ENCODE measurements around the gene CCDC40. TPM values are rescaled to one million over a fixed set of nuclear protein-coding genes. Genes with fewer than 3 reads are reported as not detected.

The CCDC40 gene
- total RNA-seq, 1 experiment from 2014 or later, result 3.9 TPM

- H3K4me1 ChIP-seq, result no peaks in the 10 kb centered on the region
- TF ChIP-seq CTCF (IDR thresholded peaks at IDR 0.05; ENCODE audit: insufficient read depth in 1 of 2, low read depth in 1 of 2, low read length in 1 of 2, severe bottlenecking in 1 of 2, unreplicated experiment in 1 of 2), result no peak
- H3K4me3 ChIP-seq (ENCODE audit: low read depth, low read length), result no peak overlapping the region
- no peaks in the 10 kb centered on the region for H3K27me3 ChIP-seq (replicated peaks; ENCODE audit: control insufficient read depth, insufficient read depth, low read length)
- H3K4me1 Mint-ChIP-seq (ENCODE audit: low read depth, unreplicated experiment), result peaks cover 9% of the 10 kb centered on the region
- no peaks in the 10 kb centered on the region; the same call in 1 of the 2 replicates for H3K36me3 ChIP-seq (ENCODE audit: control insufficient read depth, insufficient read depth, low read length)
- no peaks in the 10 kb centered on the region for H3K27me3 Mint-ChIP-seq (ENCODE audit: insufficient read depth, unreplicated experiment)
- H3K4me3 Mint-ChIP-seq (ENCODE audit: unreplicated experiment), result no peak overlapping the region
- no peaks in the 10 kb centered on the region for H3K9me3 ChIP-seq
- DNase-seq, result no peak
- ChIA-PET CTCF (no interaction called here), POLR2A (no interaction called here)
- intact Hi-C loops (cut with micrococcal nuclease; ENCODE audit: unreplicated experiment), result no loop called here
- no peaks in the 10 kb centered on the region for H3K9me3 Mint-ChIP-seq (ENCODE audit: unreplicated experiment)
- H3K36me3 Mint-ChIP-seq (ENCODE audit: insufficient read depth, unreplicated experiment), result no peaks in the 10 kb centered on the region
- H3K27ac Mint-ChIP-seq (ENCODE audit: unreplicated experiment), result no peak overlapping the region
- no TSS peak for BruUV-seq (replicated peaks)
Observed at GRCh38 chr17:80029258-80029974, 7.0 kb upstream of the CCDC40 start.

- no peaks in the 10 kb centered on the region for H3K27me3 ChIP-seq (replicated peaks; ENCODE audit: control insufficient read depth, insufficient read depth, low read length)
- H3K27me3 Mint-ChIP-seq (ENCODE audit: insufficient read depth, unreplicated experiment), result no peaks in the 10 kb centered on the region
- intact Hi-C loops (cut with micrococcal nuclease; ENCODE audit: unreplicated experiment), result no loop called here
- TF ChIP-seq CTCF (IDR thresholded peaks at IDR 0.05; ENCODE audit: insufficient read depth in 1 of 2, low read depth in 1 of 2, low read length in 1 of 2, severe bottlenecking in 1 of 2, unreplicated experiment in 1 of 2), result no peak
- H3K9me3 ChIP-seq, result no peaks in the 10 kb centered on the region
- H3K27ac Mint-ChIP-seq (ENCODE audit: unreplicated experiment), result no peak overlapping the region
- no peak for DNase-seq
- H3K4me3 ChIP-seq (ENCODE audit: low read depth, low read length), result no peak overlapping the region
- no peak overlapping the region for H3K4me3 Mint-ChIP-seq (ENCODE audit: unreplicated experiment)
- ChIA-PET POLR2A (no interaction called here), CTCF (no interaction called here)
- no TSS peak for BruUV-seq (replicated peaks)
- H3K36me3 Mint-ChIP-seq (ENCODE audit: insufficient read depth, unreplicated experiment), result peaks cover 2% of the 10 kb centered on the region
- no peaks in the 10 kb centered on the region; the same call in 1 of the 2 replicates for H3K36me3 ChIP-seq (ENCODE audit: control insufficient read depth, insufficient read depth, low read length)
- no peaks in the 10 kb centered on the region for H3K9me3 Mint-ChIP-seq (ENCODE audit: unreplicated experiment)
- no peaks in the 10 kb centered on the region for H3K4me1 ChIP-seq
- H3K4me1 Mint-ChIP-seq (ENCODE audit: low read depth, unreplicated experiment), result peaks cover 9% of the 10 kb centered on the region
Observed at GRCh38 chr17:80030730-80031410, 5.6 kb upstream of the CCDC40 start.

DNA sequence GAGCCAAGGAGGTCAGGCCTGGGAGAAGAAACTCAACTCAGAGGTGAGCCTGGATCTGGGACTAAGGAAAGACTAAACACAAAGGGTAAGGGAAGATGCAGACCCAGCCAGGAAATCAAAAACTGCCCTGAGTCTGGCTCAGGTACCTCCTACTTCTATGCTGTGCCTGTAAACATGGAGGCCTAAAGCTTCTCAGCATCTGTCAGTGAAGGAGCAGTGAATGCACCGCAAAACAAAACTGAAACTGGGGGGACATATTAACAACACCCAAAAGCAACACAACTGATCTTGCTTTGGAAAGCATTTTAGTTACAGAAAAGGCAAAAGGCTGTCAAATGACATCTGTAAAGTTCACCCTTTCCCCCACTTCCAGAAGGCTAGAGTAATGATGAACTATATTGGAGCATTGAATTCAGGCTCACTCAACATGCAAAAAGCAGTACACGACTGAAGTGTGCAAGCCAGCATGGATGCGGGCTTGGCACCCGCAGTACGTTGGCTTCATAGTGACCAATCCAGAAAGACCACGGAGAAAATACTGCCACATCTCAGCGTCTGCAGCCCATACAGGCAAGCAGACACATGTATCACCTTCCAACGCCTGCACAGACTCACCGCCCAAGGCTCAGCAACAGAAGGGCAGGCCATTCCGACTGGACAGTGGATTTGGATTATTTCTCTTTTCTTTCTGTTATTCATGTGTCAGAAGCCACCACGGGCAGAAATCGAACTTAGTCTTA, 4.6 kb upstream of the CCDC40 start:
- Histone ChIP-seq H3K4me3 (ENCODE audit: low read depth, low read length) (no peak overlapping the region), H3K4me1 (no peaks in the 10 kb centered on the region), H3K27me3 (replicated peaks; ENCODE audit: control insufficient read depth, insufficient read depth, low read length) (no peaks in the 10 kb centered on the region), H3K36me3 (ENCODE audit: control insufficient read depth, insufficient read depth, low read length) (no peaks in the 10 kb centered on the region; the same call in 1 of the 2 replicates), H3K9me3 (no peaks in the 10 kb centered on the region)
- H3K4me1 Mint-ChIP-seq (ENCODE audit: low read depth, unreplicated experiment), result peaks cover 9% of the 10 kb centered on the region
- DNase-seq, result no peak
- H3K27me3 Mint-ChIP-seq (ENCODE audit: insufficient read depth, unreplicated experiment), result no peaks in the 10 kb centered on the region
- no TSS peak for BruUV-seq (replicated peaks)
- intact Hi-C loops (cut with micrococcal nuclease; ENCODE audit: unreplicated experiment), result no loop called here
- no peak for TF ChIP-seq CTCF (IDR thresholded peaks at IDR 0.05; ENCODE audit: insufficient read depth in 1 of 2, low read depth in 1 of 2, low read length in 1 of 2, severe bottlenecking in 1 of 2, unreplicated experiment in 1 of 2)
- H3K4me3 Mint-ChIP-seq (ENCODE audit: unreplicated experiment), result no peak overlapping the region
- H3K9me3 Mint-ChIP-seq (ENCODE audit: unreplicated experiment), result no peaks in the 10 kb centered on the region
- POLR2A ChIA-PET, result no interaction called here
- no peak overlapping the region for H3K27ac Mint-ChIP-seq (ENCODE audit: unreplicated experiment)
- CTCF ChIA-PET, result no interaction called here
- peaks cover 12% of the 10 kb centered on the region for H3K36me3 Mint-ChIP-seq (ENCODE audit: insufficient read depth, unreplicated experiment)
